ENCODE measurements around the gene MLF1. TPM values are rescaled to one million over a fixed set of nuclear protein-coding genes. Genes with fewer than 3 reads are reported as not detected.
A peak's percentile ranks its signal among the peaks of the same experiment; 100 is the strongest.

The MLF1 gene
- total RNA-seq, 1 donor from 2014 or later: 6.6 TPM

DNA sequence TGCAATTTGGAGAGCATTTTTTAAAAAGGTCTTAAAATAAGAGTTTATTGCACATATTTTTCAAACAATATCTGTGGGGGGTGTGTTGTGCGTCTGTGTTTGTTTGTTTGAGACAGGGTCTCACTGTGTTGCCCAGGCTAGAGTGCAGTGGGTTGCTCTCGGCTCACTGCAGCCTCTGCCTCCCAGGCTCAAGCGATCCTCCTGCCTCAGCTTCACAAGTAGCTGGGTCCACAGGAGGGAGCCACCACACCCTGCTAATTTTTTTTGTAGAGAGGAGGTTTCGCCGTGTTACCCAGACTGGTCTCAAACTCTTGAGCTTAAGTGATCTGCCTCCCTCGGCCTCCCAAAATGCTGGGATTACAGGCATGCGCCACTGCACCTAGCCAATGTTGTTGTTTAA lies 2.7 kb downstream of the MLF1 start:
- DNase-seq (ENCODE audit: low spot score): no peak

DNA sequence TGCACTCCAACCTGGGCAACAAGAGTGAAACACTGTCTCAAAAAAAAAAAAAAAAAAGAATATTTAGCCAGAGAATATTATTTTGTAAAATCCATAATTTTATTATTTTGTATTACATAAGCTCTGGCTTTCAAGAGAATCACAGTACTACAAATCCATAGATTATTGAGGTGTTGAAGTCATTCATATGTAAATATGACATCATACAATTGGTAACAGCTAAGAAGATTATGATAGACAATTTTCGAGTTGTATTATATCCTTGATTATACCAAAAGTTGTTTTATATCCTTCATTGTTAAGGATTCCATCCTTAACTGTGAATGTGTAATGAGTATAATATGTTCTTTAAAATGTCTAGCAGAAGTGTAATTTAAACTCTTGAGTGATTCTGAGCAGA lies 3.7 kb downstream of the MLF1 start:
- DNase-seq (ENCODE audit: low spot score): no peak

DNA sequence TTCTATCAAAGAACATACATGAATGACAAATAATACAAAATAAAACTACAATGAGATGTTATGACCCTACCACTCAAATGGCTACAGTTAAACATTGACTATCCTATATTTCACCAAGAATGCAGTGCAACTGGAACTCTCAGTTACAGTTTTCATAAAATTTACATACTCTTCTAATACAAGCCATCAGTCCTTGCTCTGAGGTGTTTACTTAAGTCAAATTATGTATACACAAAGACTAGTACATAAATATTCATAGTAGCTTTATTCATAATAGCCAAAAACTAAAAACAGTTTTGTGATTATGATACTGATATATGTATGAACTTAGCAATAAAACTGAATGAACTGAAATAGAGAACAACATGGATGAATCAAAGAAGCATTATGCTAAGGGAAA lies 19.2 kb downstream of the MLF1 start:
- DNase-seq (ENCODE audit: low spot score): no peak

DNA sequence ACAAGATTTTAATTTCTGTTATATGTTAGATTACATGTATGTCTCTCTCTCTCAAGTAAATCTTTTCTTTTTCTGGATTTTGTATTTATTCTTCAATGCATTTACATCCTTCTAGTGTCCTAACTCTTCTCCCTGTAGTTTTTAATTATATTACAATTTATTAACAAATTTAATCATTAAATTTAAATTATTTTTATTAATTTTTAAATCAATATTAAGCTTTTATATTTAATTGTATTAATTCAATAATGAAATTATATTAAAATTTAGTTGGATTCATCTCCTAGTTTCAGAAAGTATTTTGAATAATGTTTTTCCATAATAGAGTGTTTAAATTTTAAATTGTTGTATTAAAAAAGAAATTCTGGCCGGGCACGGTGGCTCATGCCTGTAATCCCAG lies 29.8 kb downstream of the MLF1 start:
- DNase-seq (ENCODE audit: low spot score): no peak

DNA sequence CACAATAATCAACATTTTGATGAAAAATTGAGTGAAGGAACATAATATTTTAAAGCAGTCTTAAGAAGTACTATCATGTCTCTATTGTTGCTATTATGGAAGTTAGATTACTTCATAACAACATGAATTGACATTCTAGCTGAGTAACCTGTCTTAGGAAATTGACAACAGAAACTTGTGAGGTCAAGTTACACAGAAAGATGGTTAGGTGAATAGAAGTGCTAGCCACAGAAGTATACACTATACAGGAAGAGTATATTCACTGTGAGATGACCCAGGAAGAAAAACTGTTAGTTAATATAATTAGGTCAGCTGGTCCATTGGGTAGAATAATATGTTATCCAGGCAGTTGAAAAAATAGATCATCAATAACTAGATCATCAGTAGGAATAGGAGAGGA lies 31.2 kb downstream of the MLF1 start:
- DNase-seq (ENCODE audit: low spot score): no peak

DNA sequence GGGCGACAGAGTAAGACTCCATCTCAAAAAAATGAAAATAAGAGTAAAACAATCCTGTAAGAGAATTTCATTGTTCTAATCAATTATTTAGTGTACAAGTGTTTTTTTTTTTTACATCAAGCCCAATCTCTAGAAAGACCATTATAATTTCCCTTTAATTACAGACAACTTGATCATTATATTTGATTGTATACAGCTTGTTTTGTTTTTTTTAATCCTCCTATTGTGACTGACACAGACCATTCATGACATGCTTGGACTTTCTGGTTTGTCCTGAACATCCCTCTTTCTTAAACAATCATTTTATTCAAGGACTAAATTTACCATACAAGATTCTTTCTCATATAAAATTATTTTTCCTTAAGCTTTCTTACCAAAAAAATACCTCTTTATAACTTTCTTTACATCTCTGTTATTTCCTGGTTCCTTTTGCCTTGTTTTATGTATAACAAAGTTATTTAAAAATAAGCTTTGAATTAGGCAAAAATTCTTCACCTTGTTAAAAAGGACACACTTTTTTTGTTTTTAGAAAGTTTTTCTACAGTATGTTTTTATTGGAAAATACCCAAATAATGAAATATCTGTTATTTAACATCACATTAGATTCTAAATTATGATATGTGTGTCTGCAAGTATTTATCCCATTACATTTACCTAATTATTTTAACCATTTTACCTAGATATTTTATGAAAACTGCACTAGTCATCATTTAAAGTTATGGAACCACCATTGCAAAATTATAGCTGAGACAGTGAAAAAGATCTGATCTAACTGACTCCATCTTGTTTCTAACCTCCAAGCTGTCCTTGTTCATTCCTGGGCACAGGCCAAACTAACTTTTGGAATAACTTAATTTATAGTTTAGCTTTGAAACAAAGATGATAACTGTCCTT lies 47.2 kb downstream of the MLF1 start:
- no peak for DNase-seq (ENCODE audit: low spot score)

DNA sequence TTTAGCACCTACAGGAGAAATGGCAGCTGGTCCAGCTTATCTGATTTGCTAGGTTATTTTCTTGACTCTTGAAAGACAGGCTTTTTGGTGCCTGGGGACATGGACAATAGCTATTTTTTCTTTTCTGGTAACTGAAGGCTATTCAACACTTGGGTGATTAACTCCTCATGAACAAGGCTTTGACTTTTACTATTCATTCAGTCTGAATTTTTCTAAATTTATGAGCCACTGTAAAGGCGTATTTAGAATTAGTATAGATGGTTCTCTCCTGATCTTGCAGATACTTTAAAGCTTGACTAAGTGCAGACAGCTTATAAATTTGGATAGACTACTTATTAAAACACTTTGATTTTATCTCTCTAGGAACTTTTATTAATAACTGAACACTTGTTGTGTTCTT lies 54.9 kb downstream of the MLF1 start:
- DNase-seq (ENCODE audit: low spot score): no peak

DNA sequence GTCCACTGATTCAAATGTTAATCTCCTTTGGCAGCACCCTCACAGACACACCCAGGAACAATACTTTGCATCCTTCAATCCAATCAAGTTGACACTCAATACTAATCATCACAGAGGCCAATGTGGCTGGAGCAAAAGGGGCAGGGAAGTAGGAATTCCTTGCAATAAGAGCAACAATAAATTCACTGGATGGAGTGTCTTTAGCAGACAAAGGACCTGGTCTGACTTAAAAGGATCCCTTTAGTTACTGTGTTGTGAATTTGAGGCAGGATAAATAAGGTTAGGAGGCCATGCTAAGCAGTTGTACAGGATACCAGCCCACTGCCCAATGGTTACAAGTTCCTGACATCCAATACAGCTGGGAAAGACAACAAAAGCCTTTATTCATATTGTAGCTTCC lies 61.0 kb downstream of the MLF1 start:
- DNase-seq (ENCODE audit: low spot score): no peak

DNA sequence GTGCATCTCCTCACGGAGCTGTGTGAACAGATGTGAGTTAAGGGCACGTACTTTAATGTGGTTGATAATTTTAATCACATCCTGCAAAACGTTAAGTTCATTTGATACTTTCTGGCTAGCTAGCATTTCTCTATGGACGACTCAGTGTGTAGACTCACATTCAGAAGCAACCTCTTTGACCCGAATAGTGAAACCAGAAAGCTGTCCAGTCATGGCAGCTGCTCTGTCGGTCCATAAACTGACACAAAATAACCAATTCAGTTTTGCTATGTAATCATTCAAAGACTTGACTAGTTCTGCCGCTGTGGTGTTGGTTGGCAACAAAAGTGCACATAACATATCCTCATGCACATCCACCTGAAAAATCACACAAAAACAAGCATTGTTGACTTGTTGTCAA lies 69.7 kb downstream of the MLF1 start:
- no peak for DNase-seq (ENCODE audit: low spot score)

DNA sequence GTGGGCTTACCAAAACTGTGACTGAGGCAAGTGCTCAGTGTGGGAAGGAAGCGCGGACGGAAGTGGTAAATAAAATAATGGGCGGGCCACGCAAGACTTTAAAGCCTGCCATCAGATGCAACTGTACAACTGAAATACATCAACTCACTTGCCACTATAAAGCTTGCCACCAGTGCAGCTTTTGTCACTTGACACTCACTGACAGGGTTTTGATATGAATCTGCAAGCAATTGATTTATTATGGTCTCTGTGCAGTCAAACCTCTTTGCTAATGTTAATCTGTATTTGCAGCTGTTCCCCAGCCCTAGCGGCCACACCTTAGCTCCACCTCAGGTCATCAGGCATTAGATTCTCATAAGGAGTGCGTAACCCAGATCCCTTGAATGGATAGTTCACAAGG lies 71.0 kb downstream of the MLF1 start:
- DNase-seq (ENCODE audit: low spot score): no peak

DNA sequence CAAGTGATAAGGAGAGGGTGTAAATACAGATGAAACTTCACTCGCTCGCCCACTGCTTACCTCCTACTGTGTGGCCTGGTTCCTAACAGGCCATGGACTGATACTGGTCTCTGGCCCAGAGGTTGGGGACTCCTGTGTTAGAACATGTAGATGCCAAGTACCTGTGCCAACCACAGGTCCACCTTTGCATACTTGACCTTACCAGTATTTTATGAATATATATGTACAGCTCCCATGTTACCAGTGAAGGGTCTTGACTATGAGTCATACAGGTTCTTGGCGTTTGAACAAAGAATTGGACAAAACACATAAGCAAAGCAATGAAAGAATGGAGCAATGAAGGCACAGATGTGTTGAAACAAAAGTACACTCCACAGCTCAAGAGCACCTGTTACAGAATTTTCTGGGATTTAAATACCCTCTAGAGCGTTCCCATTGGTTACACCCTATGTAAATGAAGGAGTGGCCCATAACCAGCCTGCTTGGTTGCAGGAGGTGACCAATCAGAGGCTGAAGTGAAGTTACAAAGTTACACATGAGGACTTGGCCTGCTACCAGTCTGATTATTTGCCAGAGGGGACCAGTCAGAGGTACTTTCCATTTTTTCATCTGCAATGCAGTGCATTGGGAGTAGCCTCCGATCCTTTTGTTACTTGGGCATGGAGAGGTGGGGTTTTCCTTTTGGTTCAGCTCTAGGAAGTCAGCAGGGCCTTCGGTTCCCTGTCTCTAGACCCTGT lies 71.6 kb downstream of the MLF1 start:
- no peak for DNase-seq (ENCODE audit: low spot score)

DNA sequence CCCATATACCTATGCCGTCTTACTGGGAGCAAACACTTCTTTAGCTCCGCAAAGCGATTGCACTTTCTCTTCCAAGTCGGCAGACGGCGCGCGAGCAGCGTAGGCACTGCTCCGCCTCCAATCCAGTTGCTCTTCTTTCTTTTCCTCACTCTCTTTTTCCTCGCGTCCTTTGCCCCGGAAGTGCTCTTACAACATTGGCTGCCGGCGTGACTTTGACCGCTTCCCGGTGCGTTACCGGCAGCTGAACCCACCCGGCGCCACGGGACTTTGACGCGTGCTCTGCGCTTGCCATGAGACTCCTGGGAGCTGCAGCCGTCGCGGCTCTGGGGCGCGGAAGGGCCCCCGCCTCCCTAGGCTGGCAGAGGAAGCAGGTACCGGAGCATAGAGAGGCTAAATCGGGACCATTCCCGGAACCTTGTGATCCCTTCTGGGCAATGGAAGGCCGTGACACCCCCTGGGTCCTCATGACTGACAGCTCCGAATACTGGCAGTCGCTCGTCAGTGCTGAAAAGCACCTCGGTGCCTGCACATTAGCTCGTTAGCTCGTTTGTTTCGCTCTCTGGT lies 73.4 kb downstream of the MLF1 start, which contains the start of gene GFM1:
TSS of gene GFM1 (plus strand) at position 183 of the 564 bp plus-strand sequence. CDS start at position 291, 108 bp downstream.
- peak; percentile 94 for DNase-seq (ENCODE audit: low spot score)

DNA sequence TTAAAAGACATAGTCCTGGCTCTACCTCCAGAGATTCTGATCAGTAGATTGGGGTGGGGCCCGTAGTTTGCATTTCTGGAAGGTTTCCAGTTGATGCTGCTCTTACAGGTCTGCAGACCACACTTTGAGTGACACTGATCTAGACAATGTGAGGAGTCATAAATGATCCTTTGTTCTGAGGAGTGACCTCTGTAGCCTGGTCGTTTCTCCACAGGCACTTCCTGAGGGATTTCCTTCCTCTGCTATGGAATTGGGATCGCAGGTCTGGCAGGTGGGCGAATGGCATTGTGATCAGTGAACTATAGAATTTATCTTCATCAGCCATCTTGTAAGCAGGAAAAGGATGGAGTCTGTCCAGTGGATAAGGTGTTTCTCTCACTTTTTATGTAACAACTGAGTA lies 78.8 kb downstream of the MLF1 start:
- no peak for DNase-seq (ENCODE audit: low spot score)

DNA sequence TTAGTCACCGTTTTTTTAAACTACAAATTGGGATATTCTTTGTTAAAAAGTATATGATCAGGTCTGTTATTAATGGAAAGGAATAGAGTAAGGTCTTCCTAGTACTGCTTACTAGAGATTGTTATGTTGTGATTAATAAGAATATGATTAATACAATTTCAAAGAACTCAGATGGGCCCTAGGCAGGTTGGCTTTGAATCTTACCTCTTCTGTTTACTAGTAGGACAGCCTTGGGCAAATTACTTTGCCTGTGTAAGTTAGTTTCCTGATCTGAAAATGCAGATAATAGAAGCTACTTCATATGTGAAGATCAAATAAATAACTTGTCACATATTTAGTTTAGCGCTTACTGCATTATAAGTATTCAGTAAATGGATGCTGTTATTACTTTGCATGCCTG lies 80.2 kb downstream of the MLF1 start:
- DNase-seq (ENCODE audit: low spot score): no peak

DNA sequence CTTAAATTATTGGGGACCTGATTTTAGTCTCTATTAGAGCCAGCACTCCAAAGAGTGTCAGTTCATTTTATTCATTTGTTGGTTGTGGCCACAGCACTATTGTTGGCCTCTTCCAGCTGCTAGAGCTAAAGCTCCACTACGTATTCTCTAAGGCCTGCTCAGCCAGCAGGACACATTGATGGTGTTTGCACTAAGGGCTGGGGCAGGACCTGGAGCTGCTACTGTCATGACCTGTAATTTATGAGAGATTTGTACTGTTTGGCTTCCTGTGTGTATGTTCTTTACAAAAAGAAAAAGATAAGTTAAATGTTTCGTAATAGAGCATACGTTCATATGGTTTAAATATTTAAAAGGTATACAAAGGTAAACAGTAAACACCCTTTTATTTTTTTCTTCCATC lies 81.5 kb downstream of the MLF1 start:
- no peak for DNase-seq (ENCODE audit: low spot score)

Other genes with a start within 250 kb of the MLF1 start
- gene GFM1, start 73.3 kb downstream of the MLF1 start, total RNA-seq: 60.1 TPM
- 30.3 TPM for gene LXN, start 101.5 kb downstream of the MLF1 start, total RNA-seq
- gene RARRES1, start 161.3 kb downstream of the MLF1 start, total RNA-seq: 578 TPM
- 114 TPM for gene MFSD1, start 230.9 kb downstream of the MLF1 start, total RNA-seq